ENCODE data around the gene ADAT3.

- TF ChIP-seq CTCF (IDR thresholded peaks at IDR 0.05 in 4 of 5, conservative IDR thresholded peaks at IDR 0.05 in 1 of 5) (peak; percentile 10 to 66 (median 39)), POLR2A (IDR thresholded peaks at IDR 0.05) (no peak)
These were observed 40.7 kb downstream of the ADAT3 start for GRCh38 chr19:1945899-1946298.
